Neural progenitor cell (in vitro differentiated cells): Measurements from ENCODE around the gene TTC31. TPM values are rescaled to one million over a fixed set of nuclear protein-coding genes. Genes with fewer than 3 reads are reported as not detected.
A peak's percentile ranks its signal among the peaks of the same experiment; 100 is the strongest.

Experiments used
- DNase-seq: peaks from one replicate; pipeline ENCODE4 v3.0.0-alpha.2; 2016; ENCODE audit warnings: low spot score
- H2AFZ ChIP-seq: fragments of 200-600 bp; sonication (generic); replicated peaks from 2 replicates; pipeline ENCODE4 v1.6.1; 2016; ENCODE audit warnings: antibody characterized with exemption
- H3F3A ChIP-seq: fragments of 200-600 bp; sonication (generic); 2 replicates; pipeline ENCODE4 v1.6.1; 2016; ENCODE audit warnings: antibody characterized with exemption, low read depth
- H3K27ac ChIP-seq: fragments of 200-600 bp; sonication (generic); 2 replicates; pipeline ENCODE4 v1.5.1; 2016; ENCODE audit warnings: mild to moderate bottlenecking
- H3K27me3 ChIP-seq: fragments of 200-600 bp; sonication (generic); 2 replicates; pipeline ENCODE4 v1.6.1; 2016; ENCODE audit warnings: mild to moderate bottlenecking, moderate library complexity
- H3K36me3 ChIP-seq: fragments of 200-600 bp; sonication (generic); 2 replicates; pipeline ENCODE4 v1.5.1; 2016
- H3K4me1 ChIP-seq: fragments of 200-600 bp; sonication (generic); 2 replicates; pipeline ENCODE4 v1.6.1; 2016; ENCODE audit warnings: mixed run types
- H3K4me2 ChIP-seq: fragments of 200-600 bp; sonication (generic); 2 replicates; pipeline ENCODE4 v1.6.1; 2016
- H3K4me3 ChIP-seq: fragments of 200-600 bp; sonication (generic); 2 replicates; pipeline ENCODE4 v1.5.1; 2016
- H3K79me2 ChIP-seq: fragments of 200-600 bp; sonication (generic); 2 replicates; pipeline ENCODE4 v1.6.1; 2016; ENCODE audit warnings: low read depth
- H3K9ac ChIP-seq: fragments of 200-600 bp; sonication (generic); 2 replicates; pipeline ENCODE4 v1.6.1; 2016
- H3K9me3 ChIP-seq: fragments of 200-600 bp; sonication (generic); 2 replicates; pipeline ENCODE4 v1.5.1; 2016; ENCODE audit warnings: low read depth
- H4K20me1 ChIP-seq: fragments of 200-600 bp; sonication (generic); 2 replicates; pipeline ENCODE4 v1.6.1; 2016; ENCODE audit warnings: low read depth
- H3K27ac Mint-ChIP-seq: 3 replicates; pipeline ENCODE4 v1.8.0; 2021; ENCODE audit warnings: mixed read lengths
- H3K27me3 Mint-ChIP-seq: 2 replicates; pipeline ENCODE4 v1.8.0; 2022; ENCODE audit warnings: low read depth, mild to moderate bottlenecking, inconsistent platforms, moderate library complexity, mixed read lengths; ENCODE audit not compliant: insufficient read depth
- H3K36me3 Mint-ChIP-seq: 3 replicates; pipeline ENCODE4 v1.8.0; 2021; ENCODE audit warnings: mixed read lengths
- H3K4me1 Mint-ChIP-seq: 3 replicates; pipeline ENCODE4 v1.8.0; 2021; ENCODE audit warnings: mixed read lengths
- H3K4me3 Mint-ChIP-seq: 3 replicates; pipeline ENCODE4 v1.8.0; 2021; ENCODE audit warnings: mild to moderate bottlenecking, moderate library complexity, mixed read lengths
- H3K9me3 Mint-ChIP-seq: 3 replicates; pipeline ENCODE4 v1.8.0; 2020; ENCODE audit warnings: mixed read lengths
- EZH2 ChIP-seq: fragments of 200-600 bp; sonication (generic); IDR thresholded peaks from 2 replicates; pipeline ENCODE4 v1.6.1; 2017; ENCODE audit warnings: antibody characterized with exemption, mild to moderate bottlenecking, moderate library complexity
- EZH2phosphoT487 ChIP-seq: fragments of 200-600 bp; sonication (generic); IDR thresholded peaks from 2 replicates; pipeline ENCODE4 v1.6.1; 2017; ENCODE audit warnings: antibody characterized with exemption
- total RNA-seq: library from RNA; depleted of rRNA; stranded (reverse); fragments of >200 nt; gene quantifications from 2 replicates; pipeline ENCODE4 v1.2.3, GENCODE V29; 2015; ENCODE audit warnings: low replicate concordance
- TF ChIP-seq, protein P1 (sequence below): fragments of 200-600 bp; sonication (generic); IDR thresholded peaks from 2 replicates; pipeline ENCODE4 v1.5.1; 2017; ENCODE audit warnings: antibody characterized with exemption, mild to moderate bottlenecking

Gene TTC31
- total RNA-seq, 1 donor from 2014 or later, result 22.6 TPM

DNA sequence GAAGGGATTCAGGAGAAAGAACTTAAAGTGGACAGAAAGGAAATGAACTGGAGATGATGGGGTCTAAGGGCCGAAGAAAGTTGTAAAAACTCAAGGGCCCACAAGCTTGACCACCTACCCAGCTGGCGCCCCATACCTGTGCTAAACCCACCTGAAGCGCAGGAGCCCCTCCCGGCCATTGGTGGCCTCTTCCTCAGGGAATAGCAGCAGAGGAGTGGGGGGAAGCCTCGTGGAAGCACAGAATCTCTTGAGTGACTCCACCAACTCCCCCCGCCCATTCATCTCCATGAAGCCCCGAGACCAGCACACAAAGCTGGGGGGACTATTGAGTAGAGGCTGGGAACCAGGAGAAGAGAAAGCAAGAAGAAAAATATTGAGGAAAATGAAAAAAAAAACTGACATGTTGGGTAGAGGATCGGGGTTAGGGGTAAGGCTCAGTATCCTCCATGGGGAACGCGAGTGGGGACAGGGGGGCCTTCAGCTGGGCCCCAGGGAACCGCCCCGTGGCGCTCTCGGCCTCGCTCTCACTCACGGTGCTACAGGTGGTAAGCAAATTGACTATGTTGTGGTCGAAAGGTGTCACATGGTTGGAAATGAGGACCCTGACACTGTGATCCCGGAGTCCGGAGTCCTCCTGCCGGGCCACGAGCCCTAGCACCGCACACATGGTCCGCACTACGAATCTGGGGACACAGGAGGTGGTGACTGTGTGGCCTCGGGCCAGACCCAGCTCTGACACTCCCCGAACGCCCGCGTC is 45.9 kb downstream of the TTC31 start:
- Mint-ChIP-seq H3K27me3 (peaks cover 7% of the 10 kb centered on the region), H3K36me3 (peaks cover 30% of the 10 kb centered on the region), H3K9me3 (no peaks in the 10 kb centered on the region), H3K4me3 (peak overlapping the region; percentile 96), H3K4me1 (peaks cover 32% of the 10 kb centered on the region), H3K27ac (peak overlapping the region; percentile 97)
- Histone ChIP-seq H2AFZ (peak overlapping the region; percentile 88), H3F3A (peaks cover 12% of the 10 kb centered on the region), H3K79me2 (peaks cover 35% of the 10 kb centered on the region), H3K27ac (peak overlapping the region; percentile 17), H3K4me3 (peak overlapping the region; percentile 97), H3K36me3 (no peaks in the 10 kb centered on the region), H3K4me2 (peak overlapping the region; percentile 98), H3K4me1 (peaks cover 16% of the 10 kb centered on the region), H3K27me3 (no peaks in the 10 kb centered on the region), H4K20me1 (no peaks in the 10 kb centered on the region), H3K9me3 (no peaks in the 10 kb centered on the region), H3K9ac (peak overlapping the region; percentile 92)
- TF ChIP-seq, protein P1, sequence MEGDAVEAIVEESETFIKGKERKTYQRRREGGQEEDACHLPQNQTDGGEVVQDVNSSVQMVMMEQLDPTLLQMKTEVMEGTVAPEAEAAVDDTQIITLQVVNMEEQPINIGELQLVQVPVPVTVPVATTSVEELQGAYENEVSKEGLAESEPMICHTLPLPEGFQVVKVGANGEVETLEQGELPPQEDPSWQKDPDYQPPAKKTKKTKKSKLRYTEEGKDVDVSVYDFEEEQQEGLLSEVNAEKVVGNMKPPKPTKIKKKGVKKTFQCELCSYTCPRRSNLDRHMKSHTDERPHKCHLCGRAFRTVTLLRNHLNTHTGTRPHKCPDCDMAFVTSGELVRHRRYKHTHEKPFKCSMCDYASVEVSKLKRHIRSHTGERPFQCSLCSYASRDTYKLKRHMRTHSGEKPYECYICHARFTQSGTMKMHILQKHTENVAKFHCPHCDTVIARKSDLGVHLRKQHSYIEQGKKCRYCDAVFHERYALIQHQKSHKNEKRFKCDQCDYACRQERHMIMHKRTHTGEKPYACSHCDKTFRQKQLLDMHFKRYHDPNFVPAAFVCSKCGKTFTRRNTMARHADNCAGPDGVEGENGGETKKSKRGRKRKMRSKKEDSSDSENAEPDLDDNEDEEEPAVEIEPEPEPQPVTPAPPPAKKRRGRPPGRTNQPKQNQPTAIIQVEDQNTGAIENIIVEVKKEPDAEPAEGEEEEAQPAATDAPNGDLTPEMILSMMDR, result no peak
- TF ChIP-seq EZH2, result no peak
- no peak for TF ChIP-seq EZH2phosphoT487
- DNase-seq, result no peak

DNA sequence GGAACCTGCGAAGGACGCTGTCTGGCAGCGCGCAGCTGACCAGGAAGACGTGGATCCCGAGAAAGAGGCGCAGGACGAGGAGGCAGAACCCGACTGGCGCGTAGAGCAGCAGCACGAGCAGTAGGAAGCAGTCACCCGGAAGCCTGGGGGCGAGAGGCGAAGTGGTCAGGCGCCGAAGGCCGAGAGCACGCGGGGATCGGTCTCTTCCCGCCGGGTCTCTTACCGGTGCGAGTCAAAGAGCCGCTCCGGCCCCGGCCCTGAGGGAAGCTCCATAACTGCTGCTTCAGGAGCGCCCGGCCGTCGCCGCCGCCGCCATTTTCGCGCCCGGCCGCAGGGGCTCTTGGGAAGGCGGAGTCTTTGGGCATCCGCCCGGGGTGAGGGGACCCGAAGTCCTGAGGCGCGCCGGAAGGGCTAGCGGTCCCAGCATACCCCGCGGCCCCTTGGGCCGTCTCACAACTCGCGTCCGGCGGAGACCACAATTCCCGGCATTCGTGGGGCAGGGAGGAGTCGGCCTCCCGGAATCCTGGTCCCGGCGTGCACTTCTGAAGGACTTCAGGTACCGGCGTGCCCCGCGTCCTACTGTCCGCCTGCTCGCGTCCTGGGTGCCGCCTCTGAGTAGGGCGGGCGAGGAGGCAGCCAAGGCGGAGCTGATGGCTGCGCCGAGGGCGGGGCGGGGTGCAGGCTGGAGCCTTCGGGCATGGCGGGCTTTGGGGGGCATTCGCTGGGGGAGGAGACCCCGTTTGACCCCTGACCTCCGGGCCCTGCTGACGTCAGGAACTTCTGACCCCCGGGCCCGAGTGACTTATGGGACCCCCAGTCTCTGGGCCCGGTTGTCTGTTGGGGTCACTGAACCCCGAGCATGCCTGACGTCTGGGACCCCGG is 46.7 kb downstream of the TTC31 start, which contains the start of the genes AUP1 and HTRA2:
Gene AUP1, minus strand, starts transcription at position 350 of the 882 bp plus-strand sequence. Its CDS starts 77 bp downstream, at position 273.
Gene HTRA2, plus strand, starts transcription at position 577 of the 882 bp plus-strand sequence. Its CDS starts 74 bp downstream, at position 651.
- peaks cover 32% of the 10 kb centered on the region for H3K4me1 Mint-ChIP-seq
- H3K36me3 Mint-ChIP-seq, result peaks cover 32% of the 10 kb centered on the region
- H3K9me3 ChIP-seq, result no peaks in the 10 kb centered on the region
- peak within 1 kb of the TSS; percentile 92 for H3K9ac ChIP-seq
- no peaks in the 10 kb centered on the region for H3K9me3 Mint-ChIP-seq
- peak within 1 kb of the TSS; percentile 97 for H3K27ac Mint-ChIP-seq
- H3K36me3 ChIP-seq, result no peaks in the 10 kb centered on the region
- H3K27ac ChIP-seq, result peak within 1 kb of the TSS; percentile 17
- TF ChIP-seq, protein P1, result no peak
- TF ChIP-seq EZH2, result no peak
- no peak for TF ChIP-seq EZH2phosphoT487
- peak within 1 kb of the TSS; percentile 96 for H3K4me3 Mint-ChIP-seq
- H3K27me3 Mint-ChIP-seq, result peaks cover 7% of the 10 kb centered on the region
- H4K20me1 ChIP-seq, result no peaks in the 10 kb centered on the region
- H3K79me2 ChIP-seq, result peaks cover 35% of the 10 kb centered on the region
- H3K27me3 ChIP-seq, result no peaks in the 10 kb centered on the region
- H3F3A ChIP-seq, result peaks cover 12% of the 10 kb centered on the region
- peak within 1 kb of the TSS; percentile 88 for H2AFZ ChIP-seq
- H3K4me3 ChIP-seq, result peak within 1 kb of the TSS; percentile 97
- peak within 1 kb of the TSS; percentile 98 for H3K4me2 ChIP-seq
- peak; percentile 100 for DNase-seq
- peaks cover 16% of the 10 kb centered on the region for H3K4me1 ChIP-seq

DNA sequence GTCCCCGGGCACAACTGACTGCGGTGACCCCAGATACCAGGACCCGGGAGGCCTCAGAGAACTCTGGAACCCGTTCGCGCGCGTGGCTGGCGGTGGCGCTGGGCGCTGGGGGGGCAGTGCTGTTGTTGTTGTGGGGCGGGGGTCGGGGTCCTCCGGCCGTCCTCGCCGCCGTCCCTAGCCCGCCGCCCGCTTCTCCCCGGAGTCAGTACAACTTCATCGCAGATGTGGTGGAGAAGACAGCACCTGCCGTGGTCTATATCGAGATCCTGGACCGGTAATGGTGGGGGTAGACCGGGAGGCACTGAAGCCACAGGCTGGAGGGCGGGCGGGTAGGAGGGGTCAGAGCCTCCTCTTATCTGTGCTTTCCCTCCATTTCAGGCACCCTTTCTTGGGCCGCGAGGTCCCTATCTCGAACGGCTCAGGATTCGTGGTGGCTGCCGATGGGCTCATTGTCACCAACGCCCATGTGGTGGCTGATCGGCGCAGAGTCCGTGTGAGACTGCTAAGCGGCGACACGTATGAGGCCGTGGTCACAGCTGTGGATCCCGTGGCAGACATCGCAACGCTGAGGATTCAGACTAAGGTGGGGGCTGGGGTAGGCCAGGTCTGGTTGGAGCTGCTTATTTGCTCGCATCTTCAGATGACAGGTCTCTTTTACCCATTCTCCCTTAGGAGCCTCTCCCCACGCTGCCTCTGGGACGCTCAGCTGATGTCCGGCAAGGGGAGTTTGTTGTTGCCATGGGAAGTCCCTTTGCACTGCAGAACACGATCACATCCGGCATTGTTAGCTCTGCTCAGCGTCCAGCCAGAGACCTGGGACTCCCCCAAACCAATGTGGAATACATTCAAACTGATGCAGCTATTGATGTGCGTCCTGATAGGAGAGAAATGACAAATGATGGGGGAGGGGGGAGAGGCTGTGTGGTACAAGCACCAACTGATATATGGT is 47.6 kb downstream of the TTC31 start:
- H3K27ac ChIP-seq, result no peak overlapping the region
- no peaks in the 10 kb centered on the region for H4K20me1 ChIP-seq

More for the DNA sequence above, 47.6 kb downstream of the TTC31 start:
- H3K36me3 ChIP-seq, result no peaks in the 10 kb centered on the region
- DNase-seq, result peak; percentile 53
- Mint-ChIP-seq H3K27ac (no peak overlapping the region), H3K4me1 (peaks cover 32% of the 10 kb centered on the region), H3K27me3 (peaks cover 7% of the 10 kb centered on the region), H3K9me3 (no peaks in the 10 kb centered on the region), H3K4me3 (peak overlapping the region; percentile 96), H3K36me3 (peaks cover 32% of the 10 kb centered on the region)
- TF ChIP-seq EZH2, result no peak
- TF ChIP-seq EZH2phosphoT487, result no peak
- H3K79me2 ChIP-seq, result peaks cover 35% of the 10 kb centered on the region
- peak overlapping the region; percentile 29 for H3K9ac ChIP-seq
- peaks cover 16% of the 10 kb centered on the region for H3K4me1 ChIP-seq
- no peaks in the 10 kb centered on the region for H3K27me3 ChIP-seq
- H3K4me2 ChIP-seq, result peak overlapping the region; percentile 92
- H3F3A ChIP-seq, result peaks cover 12% of the 10 kb centered on the region
- H2AFZ ChIP-seq, result peak overlapping the region; percentile 68
- no peaks in the 10 kb centered on the region for H3K9me3 ChIP-seq
- H3K4me3 ChIP-seq, result peak overlapping the region; percentile 97
